KMS-11 (cell line): ENCODE results near the gene TRIM52.
"Not testable (repeated sequence)": the region's sequence is repeated elsewhere in the genome, so short reads cannot be mapped to it uniquely, and the experiment has no call there.

Source experiments
- H2AFZ ChIP-seq: fragments of 200-600 bp; sonication (generic); 2 replicates; pipeline ENCODE4 v1.6.1; 2016; ENCODE audit warnings: antibody characterized with exemption, mixed run types, low read depth
- H3K27ac ChIP-seq: fragments of 200-600 bp; sonication (generic); 2 replicates; pipeline ENCODE4 v1.6.1; 2016; ENCODE audit warnings: mild to moderate bottlenecking, mixed run types
- H3K27me3 ChIP-seq: fragments of 200-600 bp; sonication (generic); 2 replicates; pipeline ENCODE4 v1.6.1; 2017; ENCODE audit warnings: mild to moderate bottlenecking, low read depth, mixed run types, moderate library complexity; ENCODE audit not compliant: insufficient read depth
- H3K36me3 ChIP-seq: fragments of 200-600 bp; sonication (generic); 2 replicates; pipeline ENCODE4 v1.6.1; 2017; ENCODE audit warnings: mild to moderate bottlenecking, mixed run types; ENCODE audit not compliant: insufficient read depth
- H3K4me1 ChIP-seq: fragments of 200-600 bp; sonication (generic); 2 replicates; pipeline ENCODE4 v1.6.1; 2016; ENCODE audit warnings: mild to moderate bottlenecking, low read depth, mixed run types; ENCODE audit not compliant: poor library complexity, severe bottlenecking
- H3K4me2 ChIP-seq: fragments of 200-600 bp; sonication (generic); 2 replicates; pipeline ENCODE4 v1.7.0; 2016; ENCODE audit warnings: mild to moderate bottlenecking, mixed run types
- H3K4me3 ChIP-seq: fragments of 200-600 bp; sonication (generic); IDR thresholded peaks from 2 replicates; pipeline ENCODE4 v1.6.1; 2017; ENCODE audit warnings: low read depth, low read length, mixed read lengths; ENCODE audit not compliant: insufficient read depth
- H3K79me2 ChIP-seq: fragments of 200-600 bp; sonication (generic); 2 replicates; pipeline ENCODE4 v1.6.1; 2016; ENCODE audit warnings: low read depth, mixed run types; ENCODE audit not compliant: insufficient read depth
- H3K9ac ChIP-seq: fragments of 200-600 bp; sonication (generic); 2 replicates; pipeline ENCODE4 v1.6.1; 2016; ENCODE audit warnings: mild to moderate bottlenecking, mixed run types
- H4K20me1 ChIP-seq: fragments of 200-600 bp; sonication (generic); 2 replicates; pipeline ENCODE4 v1.6.1; 2016; ENCODE audit warnings: mild to moderate bottlenecking, mixed run types; ENCODE audit not compliant: insufficient read depth
- CTCF ChIP-seq: fragments of 200-600 bp; sonication (generic); conservative IDR thresholded peaks from 2 replicates; pipeline ENCODE4 v1.6.1; 2017; ENCODE audit warnings: low read depth, mild to moderate bottlenecking, antibody characterized with exemption, low read length, moderate library complexity, mixed read lengths

The TRIM52 gene

DNA sequence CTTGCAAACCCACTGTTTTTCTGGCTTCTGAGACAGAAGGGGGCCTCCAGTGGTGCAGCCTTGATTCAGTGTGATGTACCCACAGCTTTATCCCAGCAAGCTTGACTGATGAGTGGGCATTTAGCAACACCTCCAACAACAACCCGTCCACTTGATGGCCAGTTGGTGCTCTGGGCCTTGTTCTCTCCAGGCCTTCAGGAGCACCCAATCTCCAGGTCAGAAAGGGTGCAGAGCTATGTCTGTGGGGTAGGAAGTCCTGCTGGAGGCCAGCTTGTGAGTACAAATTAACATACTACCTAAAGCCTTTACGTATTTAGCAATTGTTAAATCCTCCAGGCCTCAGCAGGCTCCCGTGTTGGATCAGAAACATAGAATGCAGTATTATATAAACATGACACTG lies 10.1 kb upstream of the TRIM52 start:
- Histone ChIP-seq H3K27me3 (no peaks in the 10 kb centered on the region), H3K79me2 (no peaks in the 10 kb centered on the region), H3K9ac (no peak overlapping the region), H2AFZ (no peak overlapping the region), H3K27ac (no peak overlapping the region), H3K4me2 (no peak overlapping the region), H3K36me3 (no peaks in the 10 kb centered on the region), H4K20me1 (no peaks in the 10 kb centered on the region), H3K4me3 (no peak overlapping the region), H3K4me1 (no peaks in the 10 kb centered on the region)
- TF ChIP-seq CTCF, result no peak

GRCh38 chr5:181267907-181268306 lies 7.0 kb upstream of the TRIM52 start:
- H3K4me1 ChIP-seq, H4K20me1 ChIP-seq, H3K9ac ChIP-seq, H2AFZ ChIP-seq, H3K79me2 ChIP-seq, H3K27ac ChIP-seq, H3K4me3 ChIP-seq, H3K27me3 ChIP-seq, H3K36me3 ChIP-seq, H3K4me2 ChIP-seq: not testable (repeated sequence)

GRCh38 chr5:181267291-181267904 lies 6.5 kb upstream of the TRIM52 start:
- H3K4me2 ChIP-seq, H4K20me1 ChIP-seq, H3K27me3 ChIP-seq, H3K27ac ChIP-seq, H3K79me2 ChIP-seq, H3K4me3 ChIP-seq, H3K4me1 ChIP-seq, H3K36me3 ChIP-seq, H3K9ac ChIP-seq, H2AFZ ChIP-seq: not testable (repeated sequence)

GRCh38 chr5:181265092-181265671 lies 4.2 kb upstream of the TRIM52 start:
- Histone ChIP-seq H4K20me1 (no peaks in the 10 kb centered on the region), H3K36me3 (no peaks in the 10 kb centered on the region), H3K9ac (no peak overlapping the region), H3K27me3 (no peaks in the 10 kb centered on the region), H3K4me2 (no peak overlapping the region), H3K79me2 (peaks cover 4% of the 10 kb centered on the region; the same call in 1 of the 2 replicates), H3K27ac (no peak overlapping the region), H3K4me1 (no peaks in the 10 kb centered on the region), H2AFZ (no peak overlapping the region), H3K4me3 (no peak overlapping the region)
- TF ChIP-seq CTCF, result no peak

DNA sequence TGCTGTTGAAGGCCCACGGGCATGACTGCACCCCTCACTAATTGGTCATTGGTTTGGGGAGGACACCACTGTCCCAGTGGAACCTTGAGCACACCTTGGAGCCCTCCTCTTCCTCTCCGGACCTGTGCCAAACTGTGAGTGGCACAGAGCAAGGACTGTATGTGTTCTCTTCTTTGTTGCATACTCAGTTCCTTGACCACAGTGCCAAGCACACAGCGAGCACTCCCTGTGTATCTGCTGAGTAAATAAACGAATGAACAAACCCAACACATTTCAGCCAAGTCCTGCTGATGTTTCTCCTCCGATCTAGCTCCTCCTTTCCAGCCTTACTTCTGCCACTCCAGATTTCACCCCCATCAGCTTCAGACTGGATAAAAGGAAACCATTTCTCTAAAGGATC lies 2.7 kb upstream of the TRIM52 start:
- Histone ChIP-seq H3K79me2 (peaks cover 18% of the 10 kb centered on the region), H3K9ac (no peak overlapping the region), H3K27ac (no peak overlapping the region), H3K4me2 (no peak overlapping the region), H3K4me3 (no peak overlapping the region), H2AFZ (no peak overlapping the region), H3K27me3 (no peaks in the 10 kb centered on the region), H3K4me1 (peaks cover 4% of the 10 kb centered on the region), H4K20me1 (no peaks in the 10 kb centered on the region), H3K36me3 (no peaks in the 10 kb centered on the region)
- no peak for TF ChIP-seq CTCF
